GM10266 (cell line): ENCODE data around the gene ZNF787.

Source experiments
- DNase-seq: peaks from one replicate; pipeline ENCODE4 v3.0.0; 2012; ENCODE audit errors: extremely low spot score
- CTCF ChIP-seq: IDR thresholded peaks from 2 replicates; pipeline ENCODE4 v1.5.1; 2012; ENCODE audit warnings: mild to moderate bottlenecking, low read depth; ENCODE audit not compliant: control insufficient read depth, insufficient read depth; ENCODE audit errors: missing control alignments

ZNF787 gene

GRCh38 chr19:56097306-56097705 lies 23.8 kb downstream of the ZNF787 start:
- no peak for TF ChIP-seq CTCF
- no peak for DNase-seq

- TF ChIP-seq CTCF: no peak
- DNase-seq: no peak
Measured at GRCh38 chr19:56096665-56097064, 24.4 kb downstream of the ZNF787 start.

- DNase-seq: no peak
- TF ChIP-seq CTCF: no peak
Measured at GRCh38 chr19:56094449-56094848, 26.6 kb downstream of the ZNF787 start.

- no peak for TF ChIP-seq CTCF
- DNase-seq: no peak
Measured at GRCh38 chr19:56092685-56093631, 28.1 kb downstream of the ZNF787 start.

GRCh38 chr19:56091751-56092546 lies 29.1 kb downstream of the ZNF787 start:
- DNase-seq: no peak
- no peak for TF ChIP-seq CTCF

GRCh38 chr19:56091066-56091490 lies 30.0 kb downstream of the ZNF787 start:
- DNase-seq: no peak
- no peak for TF ChIP-seq CTCF
